ENCODE data around the gene R3HCC1L. TPM values are rescaled to one million over a fixed set of nuclear protein-coding genes. Genes with fewer than 3 reads are reported as not detected.

Gene R3HCC1L
- total and polyA plus RNA-seq, 9 of the 15 experiments (the other 6 are each of a cell fraction or from before 2014, with no cell fraction given) = 9.1 to 17.8 (median 12.6) TPM

DNA sequence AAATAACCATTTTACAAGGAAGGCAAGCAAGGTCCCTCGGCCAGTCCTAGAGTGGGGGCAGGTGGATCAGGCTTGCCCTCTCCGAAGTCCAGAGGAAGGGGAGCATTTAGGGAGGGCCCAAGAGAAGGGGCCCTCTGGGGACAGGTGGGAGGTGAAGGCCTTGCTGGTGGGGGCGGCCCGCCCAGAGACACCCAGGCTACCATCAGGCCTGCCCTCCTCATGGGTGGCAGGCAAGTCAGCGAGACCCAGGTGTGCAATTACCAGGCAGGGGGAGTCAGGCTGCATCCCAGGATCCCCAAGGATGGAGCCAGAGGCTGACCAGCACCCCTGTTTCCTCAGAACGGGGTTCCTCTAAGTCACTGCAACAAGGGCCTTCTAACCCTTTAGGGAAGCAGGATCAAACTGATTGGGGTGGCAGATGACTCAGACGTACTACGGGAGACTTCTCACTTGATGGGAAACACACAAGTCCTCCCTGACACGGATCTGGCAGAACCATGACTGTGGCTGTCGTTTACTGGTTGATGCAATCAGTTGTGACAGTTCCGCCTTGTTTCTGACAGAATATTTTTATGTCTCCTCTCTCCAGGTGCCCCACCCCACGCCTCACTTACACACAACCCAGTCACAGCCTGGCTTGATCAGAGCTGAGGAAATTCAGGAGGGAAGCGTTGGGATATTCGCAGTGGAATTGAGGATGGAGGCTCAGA is 125.3 kb downstream of the R3HCC1L start (continued):
- TF ChIP-seq, protein P1, sequence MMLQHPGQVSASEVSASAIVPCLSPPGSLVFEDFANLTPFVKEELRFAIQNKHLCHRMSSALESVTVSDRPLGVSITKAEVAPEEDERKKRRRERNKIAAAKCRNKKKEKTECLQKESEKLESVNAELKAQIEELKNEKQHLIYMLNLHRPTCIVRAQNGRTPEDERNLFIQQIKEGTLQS (IDR thresholded peaks at IDR 0.05) = peak; percentile 87
- TF ChIP-seq, protein P1 (CRISPR knock-in tag; conservative IDR thresholded peaks at IDR 0.05) = no peak
- TF ChIP-seq CREM (IDR thresholded peaks at IDR 0.05; ENCODE audit: low read depth) (peak; percentile 16), GABPA (tag; conservative IDR thresholded peaks at IDR 0.05; ENCODE audit: low read depth) (no peak), MYC (IDR thresholded peaks at IDR 0.05; ENCODE audit: low read depth, low read length) (0 out of 2 replicates have a peak, but pooled peaks have one; percentile 44), MYC (CRISPR knock-in tag; IDR thresholded peaks at IDR 0.05; ENCODE audit: borderline replicate concordance, low read depth) (no peak), DIDO1 (tag; IDR thresholded peaks at IDR 0.05; ENCODE audit: low read depth) (no peak), DPF2 (IDR thresholded peaks at IDR 0.05) (0 out of 2 replicates have a peak, but pooled peaks have one; percentile 26), EP400 (IDR thresholded peaks at IDR 0.05) (peak; percentile 34; the same call in 1 of the 2 replicates), MAFK (IDR thresholded peaks at IDR 0.05; ENCODE audit: low read length) (0 out of 2 replicates have a peak, but pooled peaks have one; percentile 6), PRPF4 (IDR thresholded peaks at IDR 0.05; ENCODE audit: insufficient read depth, low read depth, low read length, poor library complexity, severe bottlenecking) (no peak), POLR2G (IDR thresholded peaks at IDR 0.05; ENCODE audit: low read depth, low read length) (peak; percentile 28; the same call in 1 of the 2 replicates), GATAD2A (IDR thresholded peaks at IDR 0.05) (no peak), ZC3H8 (IDR thresholded peaks at IDR 0.05) (no peak), HCFC1 (IDR thresholded peaks at IDR 0.05; ENCODE audit: low read depth, low read length) (no peak), ZNF707 (CRISPR knock-in tag; conservative IDR thresholded peaks at IDR 0.05) (no peak), ARID1B (IDR thresholded peaks at IDR 0.05) (peak; percentile 49), CREB3 (tag; conservative IDR thresholded peaks at IDR 0.05; ENCODE audit: low read depth) (no peak), ZHX1 (conservative IDR thresholded peaks at IDR 0.05; ENCODE audit: low read length) (no peak), CEBPB (tag; IDR thresholded peaks at IDR 0.05) (peak; percentile 67), CTBP1 (IDR thresholded peaks at IDR 0.05; ENCODE audit: borderline replicate concordance) (peak; percentile 66; the same call in 1 of the 2 replicates), NFE2 (IDR thresholded peaks at IDR 0.05; ENCODE audit: low read depth) (peak; percentile 44; the same call in 1 of the 2 replicates)
- TF ChIP-seq, protein P2, sequence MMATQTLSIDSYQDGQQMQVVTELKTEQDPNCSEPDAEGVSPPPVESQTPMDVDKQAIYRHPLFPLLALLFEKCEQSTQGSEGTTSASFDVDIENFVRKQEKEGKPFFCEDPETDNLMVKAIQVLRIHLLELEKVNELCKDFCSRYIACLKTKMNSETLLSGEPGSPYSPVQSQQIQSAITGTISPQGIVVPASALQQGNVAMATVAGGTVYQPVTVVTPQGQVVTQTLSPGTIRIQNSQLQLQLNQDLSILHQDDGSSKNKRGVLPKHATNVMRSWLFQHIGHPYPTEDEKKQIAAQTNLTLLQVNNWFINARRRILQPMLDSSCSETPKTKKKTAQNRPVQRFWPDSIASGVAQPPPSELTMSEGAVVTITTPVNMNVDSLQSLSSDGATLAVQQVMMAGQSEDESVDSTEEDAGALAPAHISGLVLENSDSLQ (IDR thresholded peaks at IDR 0.05) = peak; percentile 78
- TF ChIP-seq, protein P3, sequence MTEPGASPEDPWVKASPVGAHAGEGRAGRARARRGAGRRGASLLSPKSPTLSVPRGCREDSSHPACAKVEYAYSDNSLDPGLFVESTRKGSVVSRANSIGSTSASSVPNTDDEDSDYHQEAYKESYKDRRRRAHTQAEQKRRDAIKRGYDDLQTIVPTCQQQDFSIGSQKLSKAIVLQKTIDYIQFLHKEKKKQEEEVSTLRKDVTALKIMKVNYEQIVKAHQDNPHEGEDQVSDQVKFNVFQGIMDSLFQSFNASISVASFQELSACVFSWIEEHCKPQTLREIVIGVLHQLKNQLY (CRISPR knock-in tag; conservative IDR thresholded peaks at IDR 0.05) = no peak
